ENCODE measurements around the gene NEGR1.

GRCh38 chr1:71804140-71804539, 478.2 kb downstream of the NEGR1 start:
- TF ChIP-seq EZH2phosphoT487 (IDR thresholded peaks at IDR 0.05; ENCODE audit: unreplicated experiment) (no peak), EZH2 (IDR thresholded peaks at IDR 0.05; ENCODE audit: low read depth, unreplicated experiment) (no peak), CTCF (conservative IDR thresholded peaks at IDR 0.05; ENCODE audit: low read depth in 2 of 2) (no peak), POLR2AphosphoS5 (IDR thresholded peaks at IDR 0.05; ENCODE audit: low read depth) (no peak), REST (IDR thresholded peaks at IDR 0.05; ENCODE audit: unreplicated experiment) (no peak), ZNF462 (CRISPR knock-in tag; IDR thresholded peaks at IDR 0.05) (no peak), STAT1 (IDR thresholded peaks at IDR 0.05; ENCODE audit: unreplicated experiment) (no peak)

All from GM23338 (cell line).